Spinal cord (tissue), 10 donors: Measurements from ENCODE around the gene ARHGAP22. TPM values are rescaled to one million over a fixed set of nuclear protein-coding genes. Genes with fewer than 3 reads are reported as not detected.

Experiments
- DNase-seq, 6 donors: peaks; one replicate each; pipeline versions ENCODE4 v3.0.0 to v3.0.0-alpha.2; 2013 to 2015; ENCODE audit warnings: low spot score in 6 of 6, low read depth in 4 of 6
- H3K27ac ChIP-seq: one replicate; pipeline ENCODE4 v1.5.1; 2013; ENCODE audit warnings: low read depth, low read length, control low read depth
- H3K27me3 ChIP-seq: one replicate; pipeline ENCODE4 v1.6.1; 2013; ENCODE audit warnings: low read length; ENCODE audit not compliant: control insufficient read depth, insufficient read depth
- H3K36me3 ChIP-seq: one replicate; pipeline ENCODE4 v1.6.1; 2013; ENCODE audit warnings: low read length; ENCODE audit not compliant: control insufficient read depth, insufficient read depth
- H3K4me1 ChIP-seq: one replicate; pipeline ENCODE4 v1.6.1; 2013; ENCODE audit warnings: low read length; ENCODE audit not compliant: control insufficient read depth, insufficient read depth
- H3K4me3 ChIP-seq: one replicate; pipeline ENCODE4 v1.5.1; 2013; ENCODE audit warnings: low read depth, low read length, control low read depth
- H3K9me3 ChIP-seq: one replicate; pipeline ENCODE4 v1.6.1; 2013; ENCODE audit warnings: low read length; ENCODE audit not compliant: control insufficient read depth, insufficient read depth
- WGBS: methylation state at CpG from one replicate; pipeline ENCODE4 v1.1.5; 2013; ENCODE audit warnings: missing lambda C conversion rate; ENCODE audit not compliant: insufficient coverage; 5-methylcytosine and 5-hydroxymethylcytosine counted together
- polyA plus RNA-seq, 2 donors: library from polyadenylated mRNA; unstranded; fragments of 120-200 nt; gene quantifications; one replicate each; pipeline ENCODE4 v1.2.1, GENCODE V29; 2013; ENCODE audit not compliant: insufficient read length in 2 of 2
- total RNA-seq, 2 donors: library from RNA; depleted of rRNA in 1 of 2; stranded (reverse); fragments of 120-200 nt in 1 of 2; fragments of >200 nt in 1 of 2; gene quantifications; one replicate each; pipeline versions ENCODE4 v1.2.3 to v1.2.4, GENCODE V29; 2013 to 2014
- donor health status: healthy.

ARHGAP22 gene
- total and polyA plus RNA-seq, 4 donors: 6.2 to 13.2 (median 11.9) TPM

GRCh38 chr10:48518986-48519385, 85.9 kb downstream of the ARHGAP22 start:
- no peak for DNase-seq
- Histone ChIP-seq H3K9me3 (peaks cover 11% of the 10 kb centered on the region), H3K27ac (no peak overlapping the region), H3K4me3 (no peak overlapping the region), H3K4me1 (peaks cover 21% of the 10 kb centered on the region), H3K36me3 (no peaks in the 10 kb centered on the region), H3K27me3 (peaks cover 7% of the 10 kb centered on the region)
- WGBS: 83% methylated on average over 4 of the region's 4 CpGs

- peaks cover 20% of the 10 kb centered on the region for H3K4me1 ChIP-seq
- H3K27ac ChIP-seq: no peak overlapping the region
- no peak for DNase-seq
- 80% methylated on average over 13 of the region's 13 CpGs for WGBS
- no peak overlapping the region for H3K4me3 ChIP-seq
- H3K36me3 ChIP-seq: no peaks in the 10 kb centered on the region
- H3K27me3 ChIP-seq: peaks cover 6% of the 10 kb centered on the region
- H3K9me3 ChIP-seq: peaks cover 13% of the 10 kb centered on the region
These were observed 86.7 kb downstream of the ARHGAP22 start for GRCh38 chr10:48517911-48518811.

- no peak for DNase-seq
- Histone ChIP-seq H3K4me1 (peaks cover 16% of the 10 kb centered on the region), H3K9me3 (peaks cover 13% of the 10 kb centered on the region), H3K4me3 (no peak overlapping the region), H3K27me3 (peaks cover 2% of the 10 kb centered on the region), H3K36me3 (no peaks in the 10 kb centered on the region), H3K27ac (no peak overlapping the region)
- WGBS: 89% methylated on average over 9 of the region's 9 CpGs
These were observed 87.4 kb downstream of the ARHGAP22 start for GRCh38 chr10:48517482-48517881.

- DNase-seq: no peak
- Histone ChIP-seq H3K27me3 (no peaks in the 10 kb centered on the region), H3K27ac (no peak overlapping the region), H3K4me1 (peaks cover 10% of the 10 kb centered on the region), H3K4me3 (no peak overlapping the region), H3K9me3 (peaks cover 13% of the 10 kb centered on the region), H3K36me3 (no peaks in the 10 kb centered on the region)
- WGBS: no CpG with 5 or more reads among the region's 3 CpGs
These were observed 88.0 kb downstream of the ARHGAP22 start for GRCh38 chr10:48516911-48517310.

GRCh38 chr10:48514916-48515315, 90.0 kb downstream of the ARHGAP22 start:
- WGBS: no CpG with 5 or more reads among the region's 1 CpG
- DNase-seq: no peak

GRCh38 chr10:48514255-48514654, 90.6 kb downstream of the ARHGAP22 start:
- DNase-seq: no peak
- Histone ChIP-seq H3K4me1 (peaks cover 14% of the 10 kb centered on the region), H3K27ac (no peak overlapping the region), H3K4me3 (no peak overlapping the region), H3K9me3 (peaks cover 13% of the 10 kb centered on the region), H3K36me3 (no peaks in the 10 kb centered on the region), H3K27me3 (no peaks in the 10 kb centered on the region)
- WGBS: no CpG with 5 or more reads among the region's 1 CpG

More at GRCh38 chr10:48514916-48515315, 90.0 kb downstream of the ARHGAP22 start:
- Histone ChIP-seq H3K27me3 (no peaks in the 10 kb centered on the region), H3K27ac (no peak overlapping the region), H3K9me3 (peaks cover 13% of the 10 kb centered on the region), H3K4me3 (no peak overlapping the region), H3K4me1 (peaks cover 10% of the 10 kb centered on the region), H3K36me3 (no peaks in the 10 kb centered on the region)

- H3K4me1 ChIP-seq: peaks cover 13% of the 10 kb centered on the region
- no peak for DNase-seq
- no peaks in the 10 kb centered on the region for H3K27me3 ChIP-seq
- H3K36me3 ChIP-seq: no peaks in the 10 kb centered on the region
- no peak overlapping the region for H3K4me3 ChIP-seq
- 88% methylated on average over 1 of the region's 2 CpGs for WGBS
- H3K27ac ChIP-seq: no peak overlapping the region
- H3K9me3 ChIP-seq: peaks cover 13% of the 10 kb centered on the region
These were observed 92.0 kb downstream of the ARHGAP22 start for GRCh38 chr10:48512861-48513260.

- no peaks in the 10 kb centered on the region for H3K36me3 ChIP-seq
- WGBS: 100% methylated on average over 1 of the region's 1 CpG
These were observed 93.0 kb downstream of the ARHGAP22 start for GRCh38 chr10:48511875-48512231.

GRCh38 chr10:48511066-48511874, 93.6 kb downstream of the ARHGAP22 start:
- H3K4me3 ChIP-seq: no peak overlapping the region
- peaks cover 13% of the 10 kb centered on the region for H3K4me1 ChIP-seq
- no peak overlapping the region for H3K27ac ChIP-seq
- no peak for DNase-seq
- 93% methylated on average over 13 of the region's 13 CpGs for WGBS
- no peaks in the 10 kb centered on the region for H3K27me3 ChIP-seq
- no peaks in the 10 kb centered on the region for H3K36me3 ChIP-seq
- H3K9me3 ChIP-seq: peaks cover 11% of the 10 kb centered on the region

More at GRCh38 chr10:48511875-48512231, 93.0 kb downstream of the ARHGAP22 start:
- Histone ChIP-seq H3K9me3 (peaks cover 12% of the 10 kb centered on the region), H3K4me1 (peaks cover 13% of the 10 kb centered on the region), H3K4me3 (no peak overlapping the region), H3K27me3 (no peaks in the 10 kb centered on the region), H3K27ac (no peak overlapping the region)
- no peak for DNase-seq
